Nephron (organoid): Measurements from ENCODE around the gene PCDHGA1.
A peak's percentile ranks its signal among the peaks of the same experiment; 100 is the strongest.

Experiments used
- H3K27ac Mint-ChIP-seq, 3 experiments: 2 replicates each; pipeline ENCODE4 v1.8.0; 2020; ENCODE audit warnings: mixed read lengths in 3 of 3, mild to moderate bottlenecking in 2 of 3, moderate library complexity in 1 of 3
- H3K27me3 Mint-ChIP-seq: 2 replicates; pipeline ENCODE4 v1.8.0; 2021; ENCODE audit warnings: low read depth, mild to moderate bottlenecking, moderate library complexity, mixed read lengths
- H3K36me3 Mint-ChIP-seq: 2 replicates; pipeline ENCODE4 v1.8.0; 2020; ENCODE audit warnings: low read depth, mixed read lengths
- H3K4me1 Mint-ChIP-seq: 2 replicates; pipeline ENCODE4 v1.8.0; 2020; ENCODE audit warnings: mixed read lengths
- H3K4me3 Mint-ChIP-seq, 3 experiments: 2 replicates each; pipeline ENCODE4 v1.8.0; 2020; ENCODE audit warnings: mild to moderate bottlenecking in 3 of 3, mixed read lengths in 3 of 3, moderate library complexity in 2 of 3
- H3K9me3 Mint-ChIP-seq: 2 replicates; pipeline ENCODE4 v1.8.0; 2020; ENCODE audit warnings: mixed read lengths
- CTCF ChIP-seq, 3 experiments: fragments of 200-600 bp; sonication (generic); IDR thresholded peaks; one replicate each; pipeline ENCODE4 v1.5.0; 2021; ENCODE audit warnings: antibody characterized with exemption in 3 of 3; ENCODE audit not compliant: unreplicated experiment in 3 of 3

Gene PCDHGA1

DNA sequence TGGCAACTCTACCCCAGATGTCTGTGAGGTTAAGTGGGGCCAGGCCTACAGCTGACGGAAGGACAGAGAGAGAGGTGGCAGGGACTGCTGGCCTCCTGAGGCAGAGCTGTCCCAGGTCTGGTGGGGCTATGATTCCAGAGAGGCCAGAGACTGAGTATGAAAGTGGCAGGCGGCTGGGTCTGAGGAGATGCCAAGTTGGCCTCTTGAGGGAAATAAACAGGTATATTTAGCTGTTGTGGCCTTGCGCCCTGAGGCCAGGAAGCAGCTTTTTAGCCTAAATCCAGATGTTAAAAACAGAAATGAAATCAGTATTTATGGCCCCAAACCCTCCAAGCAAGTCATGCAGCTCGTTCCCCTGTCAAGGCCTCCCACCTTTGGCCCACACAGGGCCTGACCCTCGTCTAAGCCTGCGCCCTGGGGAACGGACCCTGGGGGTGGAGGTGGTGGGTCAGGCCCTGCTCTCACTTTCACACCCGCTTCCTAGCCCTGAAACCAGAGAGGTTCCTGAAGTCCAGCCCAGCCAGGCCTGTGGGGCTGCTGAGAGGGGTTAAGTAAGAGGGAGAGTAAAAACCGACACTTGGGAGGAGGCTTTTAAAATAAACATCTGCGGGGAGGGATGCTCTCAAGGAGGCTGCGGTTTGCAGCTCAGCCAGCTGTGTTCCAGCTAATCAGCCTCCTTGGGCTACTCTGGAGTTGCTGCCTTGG is 177.2 kb downstream of the PCDHGA1 start:
- Mint-ChIP-seq H3K27ac (peak overlapping the region; percentile 99 to 100 (median 99)), H3K36me3 (peaks cover 50% of the 10 kb centered on the region), H3K4me3 (peak overlapping the region; percentile 67 to 79 (median 74)), H3K4me1 (peaks cover 74% of the 10 kb centered on the region), H3K9me3 (no peaks in the 10 kb centered on the region), H3K27me3 (no peaks in the 10 kb centered on the region)
- TF ChIP-seq CTCF (IDR thresholded peaks at IDR 0.05; ENCODE audit: unreplicated experiment in 3 of 3), result no peak

- Mint-ChIP-seq H3K4me1 (peaks cover 80% of the 10 kb centered on the region), H3K36me3 (peaks cover 50% of the 10 kb centered on the region), H3K27me3 (no peaks in the 10 kb centered on the region), H3K4me3 (peak overlapping the region; percentile 74 to 80 (median 79)), H3K27ac (peak overlapping the region; percentile 99 to 100 (median 99)), H3K9me3 (no peaks in the 10 kb centered on the region)
- no peak for TF ChIP-seq CTCF (IDR thresholded peaks at IDR 0.05; ENCODE audit: unreplicated experiment in 3 of 3)
Observed at GRCh38 chr5:141508440-141508797, 178.1 kb downstream of the PCDHGA1 start.

DNA sequence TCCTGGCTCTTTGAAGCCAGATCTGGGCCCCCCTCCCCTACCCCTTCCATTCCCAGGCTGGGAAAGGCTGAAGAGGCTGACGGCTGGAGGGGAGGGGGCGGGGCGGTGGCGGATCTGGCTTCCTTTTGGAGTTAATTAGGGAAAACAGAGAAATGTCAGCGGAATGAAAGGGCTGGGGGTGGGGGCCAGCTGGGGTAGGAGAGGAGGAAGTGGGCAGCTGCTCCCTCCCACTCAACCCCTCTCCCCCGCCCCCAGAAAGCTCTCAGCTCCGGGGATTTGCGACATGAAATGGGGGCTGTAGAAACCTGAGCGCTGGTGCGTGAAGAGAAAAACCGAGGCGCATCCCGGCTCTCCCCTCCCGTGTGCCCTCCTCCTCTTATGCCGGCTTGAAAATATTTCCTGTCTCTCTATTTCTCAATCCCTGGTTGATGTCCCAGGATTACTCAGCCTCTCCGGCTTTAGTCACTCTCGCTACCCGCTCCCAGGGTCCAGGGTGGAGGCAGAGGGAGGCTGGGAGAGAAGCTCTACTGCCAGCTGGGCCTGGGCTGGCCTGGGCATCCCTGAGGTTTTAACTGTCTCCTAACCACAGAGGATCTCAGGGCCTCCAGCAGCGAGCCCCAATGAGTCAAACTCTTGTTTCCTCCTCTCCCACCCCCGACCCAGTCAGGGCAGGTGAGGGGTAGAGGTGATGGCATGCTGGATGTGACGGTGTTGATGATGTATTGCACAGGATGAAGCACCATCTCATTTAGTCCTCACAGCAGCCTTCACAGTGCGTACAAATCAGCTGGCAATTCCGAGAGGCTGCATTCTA is 178.7 kb downstream of the PCDHGA1 start:
- Mint-ChIP-seq H3K27ac (peak overlapping the region; percentile 99 to 100 (median 99)), H3K9me3 (no peaks in the 10 kb centered on the region), H3K36me3 (peaks cover 46% of the 10 kb centered on the region), H3K4me3 (peak overlapping the region; percentile 74 to 80 (median 79)), H3K27me3 (no peaks in the 10 kb centered on the region), H3K4me1 (peaks cover 80% of the 10 kb centered on the region)
- TF ChIP-seq CTCF (IDR thresholded peaks at IDR 0.05; ENCODE audit: unreplicated experiment in 3 of 3), result no peak

GRCh38 chr5:141510160-141510559 is 179.8 kb downstream of the PCDHGA1 start:
- no peak for TF ChIP-seq CTCF (IDR thresholded peaks at IDR 0.05; ENCODE audit: unreplicated experiment in 3 of 3)
- peaks cover 34% of the 10 kb centered on the region for H3K36me3 Mint-ChIP-seq
- H3K27ac Mint-ChIP-seq, result peak overlapping the region; percentile 99 to 100 (median 99)
- H3K4me1 Mint-ChIP-seq, result peaks cover 81% of the 10 kb centered on the region
- peaks cover 3% of the 10 kb centered on the region for H3K27me3 Mint-ChIP-seq
- H3K4me3 Mint-ChIP-seq, result peak overlapping the region; percentile 29 to 79 (median 29)
- H3K9me3 Mint-ChIP-seq, result no peaks in the 10 kb centered on the region

GRCh38 chr5:141510850-141511601 is 180.7 kb downstream of the PCDHGA1 start:
- peaks cover 82% of the 10 kb centered on the region for H3K4me1 Mint-ChIP-seq
- peaks cover 30% of the 10 kb centered on the region for H3K36me3 Mint-ChIP-seq
- H3K9me3 Mint-ChIP-seq, result no peaks in the 10 kb centered on the region
- H3K27me3 Mint-ChIP-seq, result peaks cover 3% of the 10 kb centered on the region
- TF ChIP-seq CTCF (IDR thresholded peaks at IDR 0.05; ENCODE audit: unreplicated experiment in 3 of 3), result no peak
- H3K4me3 Mint-ChIP-seq, result peak overlapping the region in 1 of 3 experiments; percentile 47
- H3K27ac Mint-ChIP-seq, result peak overlapping the region; percentile 99 to 100 (median 99)
